ENCODE data around the gene PDE3A.
A peak's percentile ranks its signal among the peaks of the same experiment; 100 is the strongest.

Gene PDE3A

GRCh38 chr12:20491290-20491689 is 123.0 kb downstream of the PDE3A start:
- no peak for TF ChIP-seq CTCF (IDR thresholded peaks at IDR 0.05; ENCODE audit: low read depth, low read length, missing control alignments)
- H3K4me3 ChIP-seq (replicated peaks; ENCODE audit: low read depth, low read length) = no peak overlapping the region
- DNase-seq (ENCODE audit: extremely low read depth, low read depth) = no peak

DNA sequence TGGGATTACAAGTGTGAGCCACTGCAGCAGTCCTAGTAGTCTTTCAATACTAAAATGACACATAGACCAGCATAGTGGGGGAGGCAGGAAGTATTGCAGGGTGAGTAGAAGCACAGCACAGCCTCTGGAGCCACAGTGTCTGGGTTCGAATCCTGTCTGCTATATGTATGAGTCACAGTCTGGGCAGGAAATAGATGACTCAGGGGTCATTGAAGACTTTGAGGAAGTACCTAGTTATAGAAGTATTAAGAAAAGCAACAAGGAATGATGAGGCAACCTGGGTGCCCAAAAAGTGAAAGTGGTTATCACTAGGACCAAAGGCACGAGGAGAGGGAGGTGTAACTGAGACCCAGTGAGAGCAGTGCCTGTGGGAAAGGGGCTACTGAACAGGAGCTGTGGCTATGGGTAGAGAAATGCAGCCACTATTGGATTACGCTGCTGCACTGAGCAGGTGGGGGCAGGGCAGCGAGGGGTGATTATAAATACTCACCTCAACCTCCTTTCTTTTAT is 124.0 kb downstream of the PDE3A start:
- peak; percentile 40 for DNase-seq (ENCODE audit: extremely low read depth, low read depth)
- no peak for TF ChIP-seq CTCF (IDR thresholded peaks at IDR 0.05; ENCODE audit: low read depth, low read length, missing control alignments)
- no peak overlapping the region for H3K4me3 ChIP-seq (replicated peaks; ENCODE audit: low read depth, low read length)

GRCh38 chr12:20493934-20494333 is 125.6 kb downstream of the PDE3A start:
- DNase-seq (ENCODE audit: extremely low read depth, low read depth) = no peak
- no peak for TF ChIP-seq CTCF (IDR thresholded peaks at IDR 0.05; ENCODE audit: low read depth, low read length, missing control alignments)

GRCh38 chr12:20494851-20495250 is 126.5 kb downstream of the PDE3A start:
- no peak overlapping the region for H3K4me3 ChIP-seq (replicated peaks; ENCODE audit: low read depth, low read length)
- no peak for TF ChIP-seq CTCF (IDR thresholded peaks at IDR 0.05; ENCODE audit: low read depth, low read length, missing control alignments)
- no peak for DNase-seq (ENCODE audit: extremely low read depth, low read depth)

More at GRCh38 chr12:20493934-20494333, 125.6 kb downstream of the PDE3A start:
- no peak overlapping the region for H3K4me3 ChIP-seq (replicated peaks; ENCODE audit: low read depth, low read length)

GRCh38 chr12:20495997-20496396 is 127.7 kb downstream of the PDE3A start:
- TF ChIP-seq CTCF (IDR thresholded peaks at IDR 0.05; ENCODE audit: low read depth, low read length, missing control alignments) = no peak
- H3K4me3 ChIP-seq (replicated peaks; ENCODE audit: low read depth, low read length) = no peak overlapping the region
- DNase-seq (ENCODE audit: extremely low read depth, low read depth) = no peak

- H3K4me3 ChIP-seq (replicated peaks; ENCODE audit: low read depth, low read length) = no peak overlapping the region
- no peak for DNase-seq (ENCODE audit: extremely low read depth, low read depth)
- no peak for TF ChIP-seq CTCF (IDR thresholded peaks at IDR 0.05; ENCODE audit: low read depth, low read length, missing control alignments)
Measured at GRCh38 chr12:20497707-20498106, 129.4 kb downstream of the PDE3A start.

GRCh38 chr12:20501958-20502357 is 133.6 kb downstream of the PDE3A start:
- H3K4me3 ChIP-seq (replicated peaks; ENCODE audit: low read depth, low read length) = no peak overlapping the region
- TF ChIP-seq CTCF (IDR thresholded peaks at IDR 0.05; ENCODE audit: low read depth, low read length, missing control alignments) = no peak
- DNase-seq (ENCODE audit: extremely low read depth, low read depth) = no peak
